IMR-90 (cell line): ENCODE data around the gene YPEL1.

Source experiments
- CEBPB ChIP-seq: IDR thresholded peaks from 2 replicates; pipeline ENCODE4 v1.6.1; 2012; ENCODE audit warnings: low read depth, low read length, improper control_type of control experiment
- CTCF ChIP-seq: conservative IDR thresholded peaks from 2 replicates; pipeline ENCODE4 v1.5.1; 2012; ENCODE audit warnings: mild to moderate bottlenecking, low read depth, low read length, improper control_type of control experiment
- ELK1 ChIP-seq: fragments of 150-350 bp; IDR thresholded peaks from 2 replicates; pipeline ENCODE4 v1.6.1; 2016; ENCODE audit warnings: low read depth, mild to moderate bottlenecking, low read length, moderate library complexity, borderline replicate concordance
- POLR2A ChIP-seq: IDR thresholded peaks from 2 replicates; pipeline ENCODE4 v1.6.1; 2012; ENCODE audit warnings: mild to moderate bottlenecking, low read depth, low read length
- RAD21 ChIP-seq: IDR thresholded peaks from 2 replicates; pipeline ENCODE4 v1.6.1; 2012; ENCODE audit warnings: low read length, improper control_type of control experiment
- RCOR1 ChIP-seq: IDR thresholded peaks from 2 replicates; pipeline ENCODE4 v1.6.1; 2012; ENCODE audit warnings: mild to moderate bottlenecking, low read length, improper control_type of control experiment; ENCODE audit not compliant: insufficient replicate concordance

- TF ChIP-seq CTCF: no peak
- no peak for TF ChIP-seq POLR2A
- no peak for TF ChIP-seq RAD21
- no peak for TF ChIP-seq ELK1
- TF ChIP-seq RCOR1: no peak
- TF ChIP-seq CEBPB: no peak
Measured at GRCh38 chr22:21730535-21731308, 4.9 kb downstream of the YPEL1 start.
